HG02938 (cell line): ENCODE data around the gene IDH3B.

Experiments
- ATAC-seq: cut with Tn5 transposase; IDR thresholded peaks from one replicate; pipeline ENCODE4 v1.9.1; 2021; ENCODE audit warnings: mild to moderate bottlenecking, moderate library complexity; ENCODE audit not compliant: unreplicated experiment

The IDH3B gene

GRCh38 chr20:2658414-2659354, 5.3 kb downstream of the IDH3B start:
- ATAC-seq, result no peak

GRCh38 chr20:2657674-2658073, 6.3 kb downstream of the IDH3B start:
- no peak for ATAC-seq

- ATAC-seq, result no peak
These were observed 6.8 kb downstream of the IDH3B start for GRCh38 chr20:2657241-2657640.

- no peak for ATAC-seq
These were observed 7.4 kb downstream of the IDH3B start for GRCh38 chr20:2656471-2657117.

GRCh38 chr20:2655331-2656116, 8.5 kb downstream of the IDH3B start:
- no peak for ATAC-seq

- no peak for ATAC-seq
These were observed 9.2 kb downstream of the IDH3B start for GRCh38 chr20:2654831-2655230.

- ATAC-seq, result no peak
These were observed 9.6 kb downstream of the IDH3B start for GRCh38 chr20:2654384-2654822.

GRCh38 chr20:2653556-2654383, 10.2 kb downstream of the IDH3B start:
- ATAC-seq, result no peak

- peak; percentile 38 for ATAC-seq
These were observed 11.1 kb downstream of the IDH3B start for GRCh38 chr20:2652724-2653555.

GRCh38 chr20:2651772-2652723, 12.0 kb downstream of the IDH3B start, which contains the start of gene NOP56:
NOP56 (plus strand) TSS chr20:2652632; CDS start chr20:2652661, 29 bp downstream.
- ATAC-seq, result peak; percentile 68

GRCh38 chr20:2643708-2644107, 20.3 kb downstream of the IDH3B start:
- ATAC-seq, result no peak

GRCh38 chr20:2640899-2641298, 23.1 kb downstream of the IDH3B start:
- no peak for ATAC-seq

- ATAC-seq, result no peak
These were observed 23.8 kb downstream of the IDH3B start for GRCh38 chr20:2640260-2640659.

GRCh38 chr20:2637246-2637645, 26.8 kb downstream of the IDH3B start:
- no peak for ATAC-seq

- ATAC-seq, result no peak
These were observed 30.6 kb downstream of the IDH3B start for GRCh38 chr20:2633381-2633780.

GRCh38 chr20:2631228-2631627, 32.8 kb downstream of the IDH3B start:
- ATAC-seq, result no peak

- no peak for ATAC-seq
These were observed 37.0 kb downstream of the IDH3B start for GRCh38 chr20:2626853-2627541.

GRCh38 chr20:2625062-2625461, 39.0 kb downstream of the IDH3B start:
- no peak for ATAC-seq
